H7 (cell line): ENCODE results near the gene NT5DC1. TPM values are rescaled to one million over a fixed set of nuclear protein-coding genes. Genes with fewer than 3 reads are reported as not detected.

Experiments used
- DNase-seq: peaks from one replicate; pipeline ENCODE4 v3.0.0; 2012
- H3K27me3 ChIP-seq: 2 replicates; pipeline ENCODE4 v1.6.0; 2011; ENCODE audit warnings: mild to moderate bottlenecking, low read length; ENCODE audit not compliant: control insufficient read depth, insufficient read depth
- H3K36me3 ChIP-seq: replicated peaks from 2 replicates; pipeline ENCODE4 v1.5.1; 2011; ENCODE audit warnings: low read length; ENCODE audit not compliant: control insufficient read depth, insufficient read depth
- H3K4me3 ChIP-seq: 2 replicates; pipeline ENCODE4 v1.5.1; 2011; ENCODE audit warnings: low read depth, mild to moderate bottlenecking, control low read depth, low read length, moderate library complexity; ENCODE audit not compliant: insufficient read depth
- total RNA-seq: library from RNA; depleted of rRNA; stranded (reverse); fragments of >200 nt; shearing (Covaris generic); gene quantifications from 2 replicates; pipeline ENCODE4 v1.2.3, GENCODE V29; 2014

NT5DC1 gene
- total RNA-seq, 1 experiment from 2014 or later = 13.0 TPM

DNA sequence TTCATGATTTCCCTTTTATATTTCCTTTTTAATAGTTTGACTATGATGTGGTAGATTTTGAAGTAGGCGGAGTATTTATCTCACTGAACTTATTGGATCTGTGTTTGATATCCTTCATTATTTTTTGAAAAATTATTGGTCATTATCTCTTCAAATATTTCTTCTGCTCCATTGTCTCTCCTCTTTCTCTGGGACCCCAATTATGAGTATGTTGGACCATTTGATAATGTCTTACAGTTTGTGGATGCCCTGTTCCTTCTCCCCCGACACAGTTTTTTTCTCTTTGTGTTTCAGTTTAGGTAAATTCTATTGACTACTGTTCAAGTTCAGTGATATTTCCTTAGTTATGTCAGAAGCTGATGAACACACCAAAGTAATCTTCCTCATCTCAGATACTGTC, 74.7 kb downstream of the NT5DC1 start:
- Histone ChIP-seq H3K4me3 (no peak overlapping the region), H3K36me3 (no peaks in the 10 kb centered on the region), H3K27me3 (no peaks in the 10 kb centered on the region)
- DNase-seq = no peak

DNA sequence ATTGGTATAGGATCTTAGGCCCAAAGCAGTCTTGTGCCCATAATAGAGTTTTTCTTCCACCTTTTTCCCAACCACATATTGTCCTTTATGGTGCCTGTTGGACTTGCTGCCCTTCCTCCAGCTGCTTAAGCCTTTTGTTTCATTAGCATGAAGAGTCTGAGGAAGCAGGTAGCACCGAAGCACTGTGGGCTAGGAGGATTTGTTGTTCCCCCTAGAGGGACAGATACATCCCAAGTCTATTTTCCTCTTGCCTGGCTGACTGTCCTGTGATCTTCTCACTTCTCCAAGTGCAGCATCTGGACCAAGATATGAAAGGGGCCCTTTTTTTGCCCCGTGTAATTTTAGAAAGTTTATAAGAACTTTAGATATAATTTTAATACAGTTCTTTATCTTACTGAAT, 75.9 kb downstream of the NT5DC1 start:
- H3K27me3 ChIP-seq = no peaks in the 10 kb centered on the region
- no peak overlapping the region for H3K4me3 ChIP-seq
- no peaks in the 10 kb centered on the region for H3K36me3 ChIP-seq
- DNase-seq = peak; percentile 4

DNA sequence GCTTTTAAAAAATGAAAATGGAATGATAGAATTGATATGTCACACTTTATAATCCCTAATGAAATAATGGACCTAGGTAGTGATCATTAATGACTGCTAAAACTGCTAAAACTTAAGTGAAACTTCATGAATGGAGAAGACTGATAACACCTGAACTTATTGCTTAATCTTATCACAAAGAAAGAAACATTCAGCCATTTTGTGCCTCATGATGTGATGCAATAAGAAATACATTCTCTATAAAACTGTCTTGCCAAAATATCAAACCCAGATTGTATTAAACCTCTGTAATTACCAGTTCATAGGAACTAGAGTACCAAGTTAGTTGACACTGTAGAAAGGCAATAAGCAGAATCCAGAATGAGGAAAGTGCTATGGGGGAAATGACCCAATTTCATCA, 79.7 kb downstream of the NT5DC1 start:
- DNase-seq = no peak
- Histone ChIP-seq H3K4me3 (no peak overlapping the region), H3K27me3 (no peaks in the 10 kb centered on the region), H3K36me3 (no peaks in the 10 kb centered on the region)

DNA sequence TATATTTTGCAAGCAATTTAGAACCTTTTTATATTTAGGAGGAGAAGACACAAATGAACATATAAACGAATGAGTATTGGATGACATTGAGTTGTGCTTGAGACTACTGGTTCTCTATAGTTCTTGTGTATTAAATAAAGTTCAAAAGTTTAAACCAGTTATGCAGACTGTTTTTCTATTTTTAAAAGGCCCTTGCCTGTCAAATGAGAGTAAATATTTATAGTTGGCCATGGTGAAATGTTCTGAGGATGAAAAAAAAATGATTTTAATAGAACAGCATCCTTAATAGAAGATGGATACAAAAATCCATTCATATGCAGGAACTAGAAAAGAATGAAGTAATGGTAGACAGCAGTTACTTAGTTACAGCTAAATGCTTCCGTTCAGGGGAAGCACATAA, 88.8 kb downstream of the NT5DC1 start:
- Histone ChIP-seq H3K4me3 (no peak overlapping the region), H3K36me3 (no peaks in the 10 kb centered on the region), H3K27me3 (no peaks in the 10 kb centered on the region)
- no peak for DNase-seq

DNA sequence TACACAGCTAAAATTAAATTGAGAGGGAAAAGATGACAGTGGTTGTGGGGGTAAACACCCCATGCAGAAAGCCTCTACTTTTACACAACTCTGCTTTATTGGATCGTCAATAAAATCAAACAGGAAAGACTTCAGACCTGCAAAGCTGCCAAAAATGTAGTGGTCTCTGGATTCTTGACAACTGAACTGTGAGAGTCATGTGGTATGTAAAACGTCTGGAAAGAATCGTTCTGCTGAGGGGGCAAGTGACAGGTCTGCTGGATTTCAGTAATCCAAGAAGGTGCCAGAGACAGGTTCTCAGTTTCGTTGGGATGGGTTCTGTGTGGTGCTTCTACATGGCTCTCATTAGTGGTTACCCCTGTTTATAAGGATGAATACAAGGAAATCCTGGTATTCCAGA, 89.9 kb downstream of the NT5DC1 start:
- Histone ChIP-seq H3K4me3 (no peak overlapping the region), H3K36me3 (no peaks in the 10 kb centered on the region), H3K27me3 (no peaks in the 10 kb centered on the region)
- no peak for DNase-seq

DNA sequence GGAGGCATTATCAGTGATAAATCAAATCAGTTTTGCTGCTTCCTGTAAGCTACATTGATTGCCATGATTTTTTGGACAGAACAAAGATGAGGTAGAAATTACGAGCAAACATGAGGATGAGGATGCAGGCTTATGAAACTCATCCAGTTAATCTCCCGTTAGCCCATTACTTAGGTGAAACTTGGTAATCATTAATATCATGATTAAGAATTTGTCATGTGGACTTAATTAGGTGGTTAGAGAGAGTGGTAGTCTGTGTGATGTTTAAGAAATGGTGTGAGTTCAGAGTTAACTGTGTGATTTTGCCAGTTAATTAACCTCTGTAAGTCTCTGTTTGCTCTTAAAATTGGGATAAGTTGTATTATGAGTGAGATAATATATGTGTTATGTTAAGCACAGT, 91.2 kb downstream of the NT5DC1 start:
- Histone ChIP-seq H3K36me3 (no peaks in the 10 kb centered on the region), H3K27me3 (no peaks in the 10 kb centered on the region), H3K4me3 (no peak overlapping the region)
- no peak for DNase-seq

DNA sequence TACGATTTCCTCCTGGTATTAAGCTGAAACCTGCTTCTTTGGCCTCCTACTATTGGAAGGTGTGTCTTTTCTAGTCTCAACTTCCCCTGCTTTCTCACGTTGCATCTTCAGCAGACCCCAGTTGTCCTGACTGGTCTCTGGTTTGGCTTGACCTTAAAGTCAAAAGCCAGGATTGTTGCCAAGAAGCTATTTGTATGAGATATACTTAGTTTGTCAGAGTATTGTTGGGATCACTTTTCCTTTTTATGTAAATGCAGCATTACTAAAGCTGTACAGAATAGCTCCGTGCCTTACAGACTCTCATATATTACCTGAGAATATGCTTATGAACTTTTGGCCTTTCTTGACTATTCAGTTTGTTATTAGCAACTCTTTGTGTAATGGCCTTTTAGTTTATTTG, 92.1 kb downstream of the NT5DC1 start:
- no peaks in the 10 kb centered on the region for H3K36me3 ChIP-seq
- DNase-seq = no peak
- no peaks in the 10 kb centered on the region for H3K27me3 ChIP-seq

DNA sequence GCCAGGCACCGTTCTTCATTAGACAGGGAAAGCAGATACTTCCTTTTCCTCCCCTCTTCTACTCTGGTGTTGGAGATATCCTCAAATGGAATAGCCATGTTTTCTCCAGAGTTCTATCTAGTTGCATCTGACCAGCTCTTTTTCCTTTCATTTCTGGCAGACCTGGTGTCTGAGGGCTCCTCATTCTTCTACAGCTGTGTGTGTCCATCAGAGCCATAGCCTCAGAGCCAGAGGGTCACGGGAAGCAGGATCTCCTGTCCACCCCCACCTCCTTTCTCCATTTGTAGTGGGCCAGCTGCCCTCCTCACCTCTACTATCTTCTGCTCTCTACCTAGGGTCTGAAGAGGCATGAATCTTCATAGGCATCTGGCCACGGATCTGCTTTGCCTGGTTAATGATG, 96.2 kb downstream of the NT5DC1 start:
- Histone ChIP-seq H3K27me3 (no peaks in the 10 kb centered on the region), H3K36me3 (no peaks in the 10 kb centered on the region), H3K4me3 (no peak overlapping the region)
- no peak for DNase-seq

More for the DNA sequence above, 92.1 kb downstream of the NT5DC1 start:
- H3K4me3 ChIP-seq = no peak overlapping the region

DNA sequence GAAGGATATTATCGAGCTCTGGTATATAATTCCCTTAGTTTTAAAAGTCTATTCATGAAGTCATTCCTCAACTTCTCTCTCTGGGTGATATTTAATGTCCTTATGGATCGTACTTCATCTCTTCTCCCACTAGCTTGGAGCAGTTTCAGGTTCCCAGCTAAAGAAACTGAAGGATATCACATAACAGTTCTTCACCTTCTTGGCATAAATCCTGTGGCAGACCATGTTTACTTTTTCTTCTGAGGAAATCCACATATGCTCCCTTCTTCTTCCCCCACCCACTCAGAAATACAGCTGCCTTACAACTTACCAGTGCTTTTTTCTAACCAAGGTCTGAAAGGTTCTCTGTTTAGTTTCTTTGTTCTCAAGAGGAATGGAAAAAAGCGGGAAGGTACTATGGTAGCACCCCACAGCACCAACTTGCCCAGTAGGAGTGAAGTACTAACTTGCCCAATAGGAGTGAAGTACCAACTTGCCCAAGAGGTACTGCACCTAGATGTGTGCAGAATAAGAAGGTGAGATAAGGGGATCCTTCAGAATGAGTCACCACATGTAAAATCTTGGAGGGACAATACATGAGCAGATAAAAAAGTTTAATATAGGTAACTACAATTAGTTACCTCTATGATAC, 100.1 kb downstream of the NT5DC1 start:
- Histone ChIP-seq H3K4me3 (no peak overlapping the region), H3K27me3 (no peaks in the 10 kb centered on the region), H3K36me3 (no peaks in the 10 kb centered on the region)
- no peak for DNase-seq

DNA sequence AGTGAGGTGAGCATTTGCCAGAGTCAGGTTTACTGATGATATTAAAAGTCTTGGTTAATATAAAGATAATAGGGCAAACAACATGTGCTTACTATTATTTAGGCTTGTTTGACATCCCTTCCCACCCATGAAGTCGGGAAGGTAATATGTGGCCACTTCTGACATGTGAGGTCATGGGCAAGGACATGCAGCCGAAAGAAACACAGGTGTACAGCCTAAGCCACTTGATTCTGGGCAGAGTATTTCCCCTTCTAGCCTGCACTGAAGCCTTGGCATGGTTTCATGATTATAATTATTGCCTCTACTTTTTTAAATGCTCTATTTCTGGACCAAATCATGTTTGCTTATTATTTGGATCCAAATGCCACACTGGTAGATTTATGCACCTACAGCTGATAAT, 100.9 kb downstream of the NT5DC1 start:
- DNase-seq = no peak
- Histone ChIP-seq H3K27me3 (no peaks in the 10 kb centered on the region), H3K36me3 (no peaks in the 10 kb centered on the region), H3K4me3 (no peak overlapping the region)

DNA sequence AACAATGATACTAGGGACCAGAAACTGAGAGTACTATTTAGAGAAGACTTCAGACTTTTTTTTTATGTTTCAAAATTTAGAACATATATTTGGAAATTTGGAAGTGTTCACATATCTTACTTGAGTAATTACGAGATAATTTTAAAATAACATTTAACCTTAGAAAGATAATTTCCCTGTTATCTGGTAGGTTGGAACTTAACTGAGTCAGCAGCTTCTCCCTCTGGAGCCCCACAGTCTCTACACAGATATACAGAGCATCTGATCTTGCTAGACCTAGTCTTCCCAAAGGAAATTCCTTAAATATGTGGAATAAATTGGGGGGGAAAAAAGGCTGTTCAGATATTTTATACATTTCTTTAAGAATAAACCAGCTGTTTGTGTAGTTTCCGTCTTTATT, 104.6 kb downstream of the NT5DC1 start:
- no peak for DNase-seq
- Histone ChIP-seq H3K4me3 (no peak overlapping the region), H3K27me3 (no peaks in the 10 kb centered on the region), H3K36me3 (no peaks in the 10 kb centered on the region)

DNA sequence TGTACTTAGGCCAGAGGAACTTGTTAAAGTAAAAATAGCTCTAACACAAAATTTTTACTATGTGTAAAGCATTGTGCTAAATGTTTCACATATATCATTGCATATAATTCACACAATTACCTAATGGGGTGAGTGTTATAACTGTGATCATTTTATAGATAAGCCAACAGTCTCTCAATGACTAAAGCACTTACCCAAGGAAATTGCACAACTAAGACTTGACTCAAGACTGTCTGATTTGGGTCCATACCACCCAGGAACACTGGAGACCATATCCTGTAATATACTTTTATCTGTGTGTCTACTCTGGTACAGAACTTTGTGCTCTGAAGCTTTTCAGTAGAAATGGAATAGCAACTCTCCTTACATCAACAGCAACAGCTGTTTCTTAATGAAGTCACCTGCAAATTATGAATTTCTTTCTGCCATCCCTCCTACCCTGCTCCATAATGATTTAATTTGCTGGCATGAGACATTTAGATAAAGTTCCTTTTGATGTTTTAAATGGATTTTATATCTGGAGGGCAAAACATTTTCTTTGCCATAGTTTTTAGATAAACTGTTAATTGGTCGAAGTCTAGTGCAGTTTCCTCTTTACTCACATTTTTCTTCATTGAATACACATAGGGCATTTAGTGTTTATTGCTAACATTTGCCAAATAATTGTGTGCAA, 105.7 kb downstream of the NT5DC1 start:
- no peak overlapping the region for H3K4me3 ChIP-seq
- no peaks in the 10 kb centered on the region for H3K36me3 ChIP-seq
- H3K27me3 ChIP-seq = no peaks in the 10 kb centered on the region
- DNase-seq = no peak

DNA sequence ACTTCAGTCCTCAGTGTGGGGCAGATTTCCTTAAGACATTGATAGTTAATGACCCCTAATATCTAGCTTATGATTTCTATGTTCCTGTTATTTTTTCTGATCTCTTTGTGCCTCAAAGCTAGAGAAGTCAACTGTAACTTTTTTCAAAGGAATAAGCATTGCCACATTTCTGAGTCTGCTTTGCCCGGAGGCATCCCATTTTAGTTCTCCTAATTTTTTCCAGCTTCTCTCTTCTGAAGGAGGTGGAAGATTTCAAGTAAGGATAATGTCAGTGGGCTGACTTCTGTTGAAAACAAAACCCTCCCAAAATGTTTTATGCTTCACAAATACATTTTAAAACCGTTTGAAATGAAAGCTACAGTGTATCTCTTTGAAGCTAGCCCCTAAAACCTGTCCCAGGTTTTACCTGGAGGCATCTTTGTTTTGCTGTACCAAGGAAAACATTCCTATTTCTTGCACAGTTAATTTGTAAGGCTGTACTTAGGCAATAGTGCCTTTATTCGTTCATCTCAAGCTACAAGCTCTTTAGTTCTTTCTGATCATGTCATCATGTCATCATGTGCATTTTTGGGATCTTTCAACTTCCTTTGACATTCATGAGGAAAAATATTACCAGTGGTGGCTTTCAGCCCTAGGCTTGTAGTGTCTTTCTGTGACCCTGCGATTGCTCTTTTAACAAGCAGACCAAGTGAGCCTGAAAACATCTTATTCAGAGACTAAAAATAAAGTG, 107.6 kb downstream of the NT5DC1 start:
- H3K27me3 ChIP-seq = no peaks in the 10 kb centered on the region
- H3K36me3 ChIP-seq = no peaks in the 10 kb centered on the region
- no peak overlapping the region for H3K4me3 ChIP-seq
- DNase-seq = no peak

DNA sequence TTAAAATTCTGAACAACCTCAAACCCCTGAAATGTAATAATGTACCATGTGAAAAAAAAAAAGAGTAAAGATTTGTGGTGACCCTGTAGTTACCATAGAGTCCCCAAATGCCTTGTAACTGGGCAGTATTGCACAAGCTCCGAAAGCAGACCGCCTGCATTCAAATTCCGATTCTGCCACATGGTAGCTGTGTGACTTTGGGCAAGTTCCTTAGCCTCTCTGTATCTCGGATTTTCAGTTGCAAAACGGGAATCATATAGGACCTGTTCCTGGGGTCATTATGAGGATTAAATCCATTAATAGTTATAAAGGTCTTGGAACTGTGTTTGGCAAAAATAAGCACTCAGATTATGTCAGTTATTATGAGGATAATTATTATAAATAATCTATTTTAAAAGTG, 109.7 kb downstream of the NT5DC1 start:
- DNase-seq = no peak
- H3K36me3 ChIP-seq = no peaks in the 10 kb centered on the region
- no peak overlapping the region for H3K4me3 ChIP-seq
- no peaks in the 10 kb centered on the region for H3K27me3 ChIP-seq

DNA sequence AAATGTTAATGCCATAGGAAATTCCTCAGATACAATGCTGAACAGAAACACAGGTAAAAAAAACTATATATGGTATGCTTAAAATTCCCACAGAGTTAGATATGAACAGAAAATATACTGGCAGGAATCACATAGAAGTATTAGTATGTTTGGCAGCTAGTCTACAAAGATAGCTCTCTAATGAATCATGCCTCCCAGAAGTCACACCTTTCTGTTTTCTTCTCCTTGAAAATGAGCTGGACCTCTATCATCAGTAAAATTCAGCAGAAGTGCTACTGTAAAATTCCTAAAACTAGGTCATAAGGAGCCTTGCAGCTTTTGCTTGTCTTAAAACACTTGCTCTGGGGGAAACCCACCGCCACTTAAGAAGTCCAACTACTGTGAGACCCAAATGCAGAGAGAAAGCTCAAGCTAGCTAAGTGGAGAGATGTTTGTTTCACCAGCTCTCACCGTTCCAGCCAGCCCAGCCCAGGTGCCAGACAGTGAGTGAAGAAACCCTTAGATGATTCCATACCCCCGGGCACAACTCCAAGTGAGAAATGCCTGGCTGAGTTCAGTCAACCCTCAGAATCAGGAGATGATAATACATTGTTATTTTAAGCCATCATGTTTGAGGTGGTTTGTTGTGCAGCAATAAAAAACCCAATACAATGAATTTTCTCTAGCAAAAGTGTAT, 110.2 kb downstream of the NT5DC1 start:
- Histone ChIP-seq H3K4me3 (no peak overlapping the region), H3K27me3 (no peaks in the 10 kb centered on the region), H3K36me3 (no peaks in the 10 kb centered on the region)
- DNase-seq = no peak
